ENCODE results near the gene NDFIP1. TPM values are rescaled to one million over a fixed set of nuclear protein-coding genes. Genes with fewer than 3 reads are reported as not detected.
"Not testable (repeated sequence)": the region's sequence is repeated elsewhere in the genome, so short reads cannot be mapped to it uniquely, and the experiment has no call there.

Gene NDFIP1
- total RNA-seq, 1 experiment from 2014 or later = 41.3 TPM

DNA sequence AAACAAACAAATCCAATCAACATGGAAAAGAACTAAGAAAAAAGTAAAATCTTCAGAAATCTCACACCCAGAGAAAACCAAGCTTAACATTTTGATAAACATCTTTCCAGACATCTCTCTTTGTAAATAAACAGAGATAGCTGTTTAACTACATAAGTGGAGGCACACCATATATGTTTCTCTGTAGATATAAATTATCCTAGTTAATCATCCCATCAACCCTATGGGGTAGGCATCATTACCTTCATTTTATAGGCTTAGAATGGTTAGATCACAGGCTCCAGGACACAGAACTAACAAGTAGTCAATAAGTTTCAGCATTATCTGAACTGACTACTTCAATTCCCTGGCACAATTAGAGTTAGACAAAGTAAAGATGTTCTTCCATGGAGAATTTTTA, 22.4 kb upstream of the NDFIP1 start:
- no peak for DNase-seq
- Histone ChIP-seq H3K9ac (ENCODE audit: low read length) (no peak overlapping the region), H3K9me2 (replicated peaks; ENCODE audit: insufficient read depth, low read length) (no peaks in the 10 kb centered on the region), H3K9me3 (ENCODE audit: low read length) (no peaks in the 10 kb centered on the region), H3K27ac (ENCODE audit: low read length) (no peak overlapping the region), H3K36me3 (ENCODE audit: insufficient read depth, low read length) (no peaks in the 10 kb centered on the region), H2AFZ (ENCODE audit: low read length) (no peak overlapping the region), H3K4me2 (ENCODE audit: low read depth, low read length, poor library complexity, severe bottlenecking) (no peak overlapping the region), H3K4me3 (ENCODE audit: low read length) (no peak overlapping the region), H4K20me1 (ENCODE audit: insufficient read depth, low read depth, low read length) (no peaks in the 10 kb centered on the region), H3K27me3 (ENCODE audit: low read length) (no peaks in the 10 kb centered on the region), H3K79me2 (ENCODE audit: low read length) (no peaks in the 10 kb centered on the region), H3K4me1 (ENCODE audit: low read length) (no peaks in the 10 kb centered on the region)

DNA sequence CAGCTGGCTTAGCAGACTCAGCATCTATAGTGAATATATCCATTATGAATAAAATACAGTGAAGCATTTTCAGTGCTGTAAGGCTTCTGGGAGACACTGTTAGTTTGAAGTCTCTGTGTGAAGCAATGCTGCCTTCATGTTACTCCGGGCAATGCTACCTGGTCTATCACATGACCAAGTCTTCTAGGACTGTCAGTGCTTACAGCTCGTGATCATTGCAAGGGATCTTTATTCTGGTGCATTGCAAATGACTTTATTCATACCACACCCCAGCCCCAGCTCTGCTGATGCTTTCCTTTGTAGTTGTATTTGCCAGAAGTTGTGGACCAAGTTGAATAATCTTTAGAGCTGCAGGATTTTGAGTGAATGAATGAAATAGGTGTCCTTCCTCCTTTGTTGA, 21.9 kb upstream of the NDFIP1 start:
- Histone ChIP-seq H3K27ac (ENCODE audit: low read length) (no peak overlapping the region), H3K36me3 (ENCODE audit: insufficient read depth, low read length) (no peaks in the 10 kb centered on the region), H3K4me3 (ENCODE audit: low read length) (no peak overlapping the region), H3K9ac (ENCODE audit: low read length) (no peak overlapping the region), H3K9me2 (replicated peaks; ENCODE audit: insufficient read depth, low read length) (no peaks in the 10 kb centered on the region), H3K9me3 (ENCODE audit: low read length) (no peaks in the 10 kb centered on the region), H3K27me3 (ENCODE audit: low read length) (no peaks in the 10 kb centered on the region), H4K20me1 (ENCODE audit: insufficient read depth, low read depth, low read length) (no peaks in the 10 kb centered on the region), H2AFZ (ENCODE audit: low read length) (no peak overlapping the region), H3K79me2 (ENCODE audit: low read length) (no peaks in the 10 kb centered on the region), H3K4me2 (ENCODE audit: low read depth, low read length, poor library complexity, severe bottlenecking) (no peak overlapping the region), H3K4me1 (ENCODE audit: low read length) (no peaks in the 10 kb centered on the region)
- DNase-seq = no peak

DNA sequence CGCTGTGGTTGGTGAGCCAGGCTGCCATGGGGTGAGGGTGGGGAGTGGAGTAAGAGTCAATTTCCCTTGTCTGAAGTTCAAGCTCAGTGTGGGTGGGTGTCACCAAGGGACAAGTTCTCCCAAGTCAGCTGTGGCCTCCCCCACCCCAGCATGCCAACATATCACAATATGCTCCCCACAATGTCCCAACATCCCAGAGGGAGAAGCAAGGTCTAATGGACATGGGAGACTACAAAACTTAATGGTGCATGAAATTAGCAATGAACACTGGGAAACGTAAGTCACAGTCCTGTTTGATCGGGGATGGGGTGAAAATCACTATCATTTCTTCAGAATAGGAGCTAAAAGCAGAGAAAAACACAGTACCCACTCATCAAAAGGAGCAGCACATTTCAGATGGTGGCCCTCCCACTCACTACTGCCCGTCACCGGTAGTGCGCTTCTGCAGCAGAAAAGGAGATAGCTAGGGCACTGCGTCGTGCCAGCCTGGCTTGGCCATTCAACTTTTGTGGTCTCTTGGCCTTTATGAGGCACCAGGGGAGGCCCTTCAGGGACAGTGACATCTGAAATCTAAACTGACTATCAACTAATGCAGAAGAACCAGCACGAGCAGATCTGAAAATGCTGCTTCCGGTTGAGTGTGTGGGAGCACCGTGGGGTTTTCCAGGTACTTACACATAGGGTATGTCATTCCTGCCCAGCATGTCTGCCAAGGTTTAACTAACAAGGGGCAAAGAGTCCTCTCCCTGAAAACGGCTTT, 20.5 kb upstream of the NDFIP1 start:
- H3K27ac ChIP-seq (ENCODE audit: low read length) = no peak overlapping the region
- H3K4me1 ChIP-seq (ENCODE audit: low read length) = no peaks in the 10 kb centered on the region
- no peaks in the 10 kb centered on the region for H3K36me3 ChIP-seq (ENCODE audit: insufficient read depth, low read length)
- DNase-seq = no peak
- H3K4me2 ChIP-seq (ENCODE audit: low read depth, low read length, poor library complexity, severe bottlenecking) = no peak overlapping the region
- H3K4me3 ChIP-seq (ENCODE audit: low read length) = no peak overlapping the region
- H3K9ac ChIP-seq (ENCODE audit: low read length) = no peak overlapping the region
- no peaks in the 10 kb centered on the region for H3K79me2 ChIP-seq (ENCODE audit: low read length)
- H3K9me3 ChIP-seq (ENCODE audit: low read length) = no peaks in the 10 kb centered on the region
- no peaks in the 10 kb centered on the region for H3K27me3 ChIP-seq (ENCODE audit: low read length)
- H2AFZ ChIP-seq (ENCODE audit: low read length) = no peak overlapping the region
- H3K9me2 ChIP-seq (replicated peaks; ENCODE audit: insufficient read depth, low read length) = no peaks in the 10 kb centered on the region
- H4K20me1 ChIP-seq (ENCODE audit: insufficient read depth, low read depth, low read length) = no peaks in the 10 kb centered on the region

DNA sequence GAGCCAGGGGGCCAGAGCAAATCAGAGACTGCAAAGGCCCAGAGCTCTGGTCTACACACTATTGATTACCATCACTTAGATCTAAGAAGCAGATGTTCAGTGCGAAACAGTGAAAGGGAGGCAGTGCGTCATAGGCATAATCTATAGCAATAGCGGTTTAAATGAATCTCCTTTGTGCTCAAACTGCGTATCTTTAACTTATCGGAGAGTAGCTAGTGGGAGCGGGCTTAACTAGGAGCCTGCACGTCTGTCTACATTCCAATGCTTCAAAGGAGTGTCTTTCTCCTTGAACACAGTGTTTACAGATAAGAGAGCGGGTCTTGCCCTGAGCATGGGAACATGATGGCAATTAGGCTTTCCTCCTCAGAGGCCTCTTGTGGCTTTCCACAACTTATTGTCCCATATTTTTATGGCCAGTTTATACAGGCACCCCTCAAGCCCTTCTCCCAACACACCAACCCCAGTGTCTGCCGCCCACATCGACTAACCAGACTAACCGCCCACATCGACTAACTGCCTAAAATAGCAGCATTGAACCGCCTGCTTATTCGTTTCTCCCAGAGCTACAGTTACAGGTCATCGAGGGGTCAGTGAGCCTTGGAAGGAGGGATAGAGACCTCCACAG, 19.6 kb upstream of the NDFIP1 start:
- not testable (repeated sequence) for H3K9me3 ChIP-seq (ENCODE audit: low read length); H2AFZ ChIP-seq (ENCODE audit: low read length); H3K9ac ChIP-seq (ENCODE audit: low read length); H3K27me3 ChIP-seq (ENCODE audit: low read length); H3K79me2 ChIP-seq (ENCODE audit: low read length); H3K27ac ChIP-seq (ENCODE audit: low read length); H3K9me2 ChIP-seq (replicated peaks; ENCODE audit: insufficient read depth, low read length); DNase-seq; H3K36me3 ChIP-seq (ENCODE audit: insufficient read depth, low read length); H3K4me2 ChIP-seq (ENCODE audit: low read depth, low read length, poor library complexity, severe bottlenecking); H3K4me1 ChIP-seq (ENCODE audit: low read length); H3K4me3 ChIP-seq (ENCODE audit: low read length); H4K20me1 ChIP-seq (ENCODE audit: insufficient read depth, low read depth, low read length)

DNA sequence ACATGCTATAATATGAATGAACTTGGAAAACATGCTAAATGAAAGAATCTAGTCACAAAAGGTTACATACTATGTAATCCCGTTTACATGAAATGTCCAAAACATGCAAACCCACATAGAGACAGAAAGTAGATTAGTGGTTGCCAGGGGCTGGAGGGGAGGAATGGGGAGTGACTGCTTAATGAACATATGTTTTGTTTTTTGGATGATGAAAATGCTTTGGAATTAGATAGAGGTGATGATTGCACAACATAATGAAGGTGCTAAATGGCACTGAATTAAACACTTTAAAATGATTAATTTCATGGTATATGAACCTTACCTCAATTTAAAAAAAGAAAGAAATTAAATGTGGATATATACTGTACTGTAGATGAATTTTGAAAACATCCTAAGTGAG, 17.6 kb upstream of the NDFIP1 start:
- Histone ChIP-seq H3K4me1 (ENCODE audit: low read length) (no peaks in the 10 kb centered on the region), H3K79me2 (ENCODE audit: low read length) (no peaks in the 10 kb centered on the region), H3K4me2 (ENCODE audit: low read depth, low read length, poor library complexity, severe bottlenecking) (no peak overlapping the region), H3K9ac (ENCODE audit: low read length) (no peak overlapping the region), H3K27ac (ENCODE audit: low read length) (no peak overlapping the region), H2AFZ (ENCODE audit: low read length) (no peak overlapping the region), H3K27me3 (ENCODE audit: low read length) (no peaks in the 10 kb centered on the region), H3K9me2 (replicated peaks; ENCODE audit: insufficient read depth, low read length) (no peaks in the 10 kb centered on the region), H4K20me1 (ENCODE audit: insufficient read depth, low read depth, low read length) (no peaks in the 10 kb centered on the region), H3K4me3 (ENCODE audit: low read length) (no peak overlapping the region), H3K36me3 (ENCODE audit: insufficient read depth, low read length) (no peaks in the 10 kb centered on the region), H3K9me3 (ENCODE audit: low read length) (no peaks in the 10 kb centered on the region)
- DNase-seq = no peak

DNA sequence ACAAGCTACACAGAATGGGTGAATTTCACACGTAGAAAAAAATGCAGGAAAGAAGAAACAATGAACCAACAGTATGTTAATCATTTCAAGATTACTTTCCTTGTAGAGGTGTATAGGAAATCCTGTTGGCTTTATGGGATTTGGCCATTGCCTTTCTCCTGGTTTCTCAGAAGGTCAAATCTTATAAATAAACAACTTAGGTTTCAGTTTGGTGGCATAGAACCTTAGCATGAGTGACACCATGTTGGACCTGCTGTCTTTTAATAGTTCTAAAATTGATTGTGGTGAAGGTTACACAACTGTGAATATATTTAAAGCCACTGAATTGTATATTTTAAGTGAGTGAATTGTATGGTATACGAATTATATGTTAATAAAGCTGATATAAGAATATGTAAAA, 16.7 kb upstream of the NDFIP1 start:
- H3K27ac ChIP-seq (ENCODE audit: low read length) = no peak overlapping the region
- no peak overlapping the region for H3K4me2 ChIP-seq (ENCODE audit: low read depth, low read length, poor library complexity, severe bottlenecking)
- DNase-seq = no peak
- no peak overlapping the region for H3K4me3 ChIP-seq (ENCODE audit: low read length)
- H3K9ac ChIP-seq (ENCODE audit: low read length) = no peak overlapping the region
- H4K20me1 ChIP-seq (ENCODE audit: insufficient read depth, low read depth, low read length) = no peaks in the 10 kb centered on the region
- no peaks in the 10 kb centered on the region for H3K9me2 ChIP-seq (replicated peaks; ENCODE audit: insufficient read depth, low read length)
- no peaks in the 10 kb centered on the region for H3K9me3 ChIP-seq (ENCODE audit: low read length)
- no peaks in the 10 kb centered on the region for H3K79me2 ChIP-seq (ENCODE audit: low read length)
- H3K4me1 ChIP-seq (ENCODE audit: low read length) = no peaks in the 10 kb centered on the region
- H3K36me3 ChIP-seq (ENCODE audit: insufficient read depth, low read length) = no peaks in the 10 kb centered on the region
- H2AFZ ChIP-seq (ENCODE audit: low read length) = no peak overlapping the region
- no peaks in the 10 kb centered on the region for H3K27me3 ChIP-seq (ENCODE audit: low read length)

DNA sequence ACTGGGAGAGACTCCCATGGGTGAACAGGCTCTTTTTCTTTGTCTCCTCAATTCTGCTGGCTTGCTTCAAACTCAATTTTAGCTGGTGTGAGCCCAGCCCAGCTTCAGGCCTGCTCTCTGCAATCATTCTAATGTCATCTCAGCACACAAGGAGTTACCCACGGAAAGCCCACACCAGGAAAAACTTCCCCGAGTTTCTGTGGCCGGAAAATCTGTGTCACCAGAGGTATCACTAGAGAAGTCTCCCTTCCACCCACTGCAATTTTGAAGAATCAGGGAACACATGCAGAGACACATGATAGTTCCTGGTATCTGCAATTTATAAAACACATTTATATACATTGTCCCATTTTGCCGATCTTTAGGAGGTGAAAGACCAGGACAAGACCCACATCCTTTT, 13.5 kb upstream of the NDFIP1 start:
- Histone ChIP-seq H3K9me2 (replicated peaks; ENCODE audit: insufficient read depth, low read length) (no peaks in the 10 kb centered on the region), H3K9me3 (ENCODE audit: low read length) (no peaks in the 10 kb centered on the region), H3K36me3 (ENCODE audit: insufficient read depth, low read length) (no peaks in the 10 kb centered on the region), H3K79me2 (ENCODE audit: low read length) (no peaks in the 10 kb centered on the region), H3K9ac (ENCODE audit: low read length) (no peak overlapping the region), H3K27me3 (ENCODE audit: low read length) (no peaks in the 10 kb centered on the region), H3K4me2 (ENCODE audit: low read depth, low read length, poor library complexity, severe bottlenecking) (no peak overlapping the region), H3K4me1 (ENCODE audit: low read length) (no peaks in the 10 kb centered on the region), H4K20me1 (ENCODE audit: insufficient read depth, low read depth, low read length) (no peaks in the 10 kb centered on the region), H2AFZ (ENCODE audit: low read length) (no peak overlapping the region), H3K27ac (ENCODE audit: low read length) (no peak overlapping the region), H3K4me3 (ENCODE audit: low read length) (no peak overlapping the region)
- DNase-seq = no peak

DNA sequence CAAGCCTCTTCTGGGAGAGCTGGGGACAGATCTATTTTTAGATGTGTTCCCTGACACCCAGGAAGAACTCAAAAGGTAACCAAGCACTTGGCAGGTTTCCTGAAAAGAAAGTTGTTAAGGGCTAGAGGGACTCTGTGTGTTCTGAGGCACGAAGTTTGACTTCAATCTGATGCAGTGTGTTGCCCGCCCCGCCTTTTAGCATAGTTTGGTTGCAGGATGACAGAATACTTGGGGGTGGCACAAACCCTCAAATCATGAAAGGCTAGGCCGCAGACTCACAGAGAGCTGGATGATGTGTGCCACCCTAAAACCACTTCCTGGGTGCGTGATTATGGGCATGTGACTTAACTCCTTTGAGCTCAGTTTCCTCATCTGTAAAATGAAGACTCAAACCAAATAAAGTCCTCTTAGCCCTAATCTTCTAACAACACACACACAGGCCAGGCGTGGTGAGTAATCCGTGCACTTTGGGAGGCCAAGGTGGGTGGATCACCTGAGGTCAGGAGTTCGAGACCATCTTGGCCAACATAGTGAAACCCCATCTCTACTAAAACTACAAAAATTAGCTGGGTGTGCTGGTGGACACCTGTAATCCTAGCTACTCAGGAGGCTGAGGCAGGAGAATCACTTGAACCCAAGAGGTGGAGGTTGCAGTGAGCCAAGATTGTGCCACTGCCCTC, 12.8 kb upstream of the NDFIP1 start:
- no peak overlapping the region for H3K4me3 ChIP-seq (ENCODE audit: low read length)
- DNase-seq = no peak
- no peaks in the 10 kb centered on the region for H4K20me1 ChIP-seq (ENCODE audit: insufficient read depth, low read depth, low read length)
- H3K27ac ChIP-seq (ENCODE audit: low read length) = no peak overlapping the region
- no peak overlapping the region for H3K4me2 ChIP-seq (ENCODE audit: low read depth, low read length, poor library complexity, severe bottlenecking)
- H2AFZ ChIP-seq (ENCODE audit: low read length) = no peak overlapping the region
- H3K79me2 ChIP-seq (ENCODE audit: low read length) = no peaks in the 10 kb centered on the region
- H3K9ac ChIP-seq (ENCODE audit: low read length) = no peak overlapping the region
- no peaks in the 10 kb centered on the region for H3K9me2 ChIP-seq (replicated peaks; ENCODE audit: insufficient read depth, low read length)
- H3K9me3 ChIP-seq (ENCODE audit: low read length) = no peaks in the 10 kb centered on the region
- no peaks in the 10 kb centered on the region for H3K27me3 ChIP-seq (ENCODE audit: low read length)
- no peaks in the 10 kb centered on the region for H3K36me3 ChIP-seq (ENCODE audit: insufficient read depth, low read length)
- H3K4me1 ChIP-seq (ENCODE audit: low read length) = peaks cover 1% of the 10 kb centered on the region; the same call in 1 of the 2 replicates
